Activated CD8-positive, alpha-beta T cell treated with anti-CD3 and anti-CD28 coated beads for 36 hours (primary cell): ENCODE data around the gene MAPKAP1. TPM values are rescaled to one million over a fixed set of nuclear protein-coding genes. Genes with fewer than 3 reads are reported as not detected.

ENCODE experiments used
- ATAC-seq: fragments of 200-7000 bp; cut with Tn5 transposase; one replicate; pipeline ENCODE4 v1.10.0; 2021; ENCODE audit warnings: mild to moderate bottlenecking, moderate library complexity
- CTCF ChIA-PET: fragments of 350-600 bp; sonication (Branson Sonifier 250); formaldehyde crosslinking; loops from one replicate; lab custom pipeline; 2021; ENCODE audit warnings: antibody characterized with exemption; lab: Charles Lee
- POLR2A ChIA-PET: fragments of 350-600 bp; sonication (Branson Sonifier 250); formaldehyde crosslinking; loops from one replicate; lab custom pipeline; 2021; ENCODE audit warnings: antibody characterized with exemption; lab: Charles Lee
- DNase-seq: peaks from one replicate; pipeline ENCODE4 v3.0.0-alpha.2; 2020
- H3K27ac Mint-ChIP-seq: one replicate; pipeline ENCODE4 v1.8.0; 2021; ENCODE audit warnings: mild to moderate bottlenecking, mixed read lengths
- H3K27me3 Mint-ChIP-seq: one replicate; pipeline ENCODE4 v1.8.0; 2021; ENCODE audit warnings: mixed read lengths
- H3K36me3 Mint-ChIP-seq: one replicate; pipeline ENCODE4 v1.8.0; 2021; ENCODE audit warnings: low read depth, mixed read lengths
- H3K4me1 Mint-ChIP-seq: one replicate; pipeline ENCODE4 v1.8.0; 2021; ENCODE audit warnings: low read depth, mixed read lengths
- H3K4me3 Mint-ChIP-seq: one replicate; pipeline ENCODE4 v1.8.0; 2021; ENCODE audit warnings: mild to moderate bottlenecking, moderate library complexity, mixed read lengths
- H3K9me3 Mint-ChIP-seq: one replicate; pipeline ENCODE4 v1.8.0; 2021; ENCODE audit warnings: mixed read lengths
- CTCF ChIP-seq: fragments of 200-600 bp; IDR thresholded peaks from one replicate; pipeline ENCODE4 v1.8.0; 2022; ENCODE audit warnings: antibody characterized with exemption, mild to moderate bottlenecking
- intact Hi-C: fragments of 100-400 bp; cut with micrococcal nuclease; formaldehyde crosslinking; loops from one replicate; pipeline ENCODE4 v1.10.0; 2022
- total RNA-seq, 2 experiments: library from RNA; stranded (reverse); gene quantifications; one replicate each; pipeline ENCODE4 v1.2.3, GENCODE V29; 2021

The MAPKAP1 gene
- total RNA-seq, 2 experiments from 2014 or later = 58.8 to 62.4 TPM

- ChIA-PET CTCF (interaction anchor here (0.7 to 3.4 kb wide), 5 partner anchors 9 to 741 kb away, joined by 3 to 15 read pairs (median 4); no protein-coding TSS in a partner anchor), POLR2A (interaction anchor here (1.2 to 2.1 kb wide), 2 partner anchors 44 to 229 kb away, joined by 3 to 5 read pairs; partner anchors contain the start of gene MAPKAP1)
- Mint-ChIP-seq H3K4me3 (no peak overlapping the region), H3K27ac (no peak overlapping the region), H3K27me3 (no peaks in the 10 kb centered on the region), H3K36me3 (peaks cover 13% of the 10 kb centered on the region), H3K4me1 (peaks cover 29% of the 10 kb centered on the region), H3K9me3 (no peaks in the 10 kb centered on the region)
- no peak for TF ChIP-seq CTCF
- ATAC-seq (no peak), DNase-seq (no peak)
- intact Hi-C loops = no loop called here
Observed at GRCh38 chr9:125750627-125751011, 43.6 kb upstream of the MAPKAP1 start.

GRCh38 chr9:125749951-125750626, 43.1 kb upstream of the MAPKAP1 start:
- no peak overlapping the region for H3K4me3 Mint-ChIP-seq
- no peaks in the 10 kb centered on the region for H3K9me3 Mint-ChIP-seq
- ChIA-PET POLR2A (interaction anchor here (1.2 to 2.1 kb wide), 2 partner anchors 43 to 229 kb away, joined by 3 to 5 read pairs; partner anchors contain the start of gene MAPKAP1), CTCF (interaction anchor here (1.1 to 3.4 kb wide), 3 partner anchors 11 to 741 kb away, joined by 3 to 15 read pairs (median 4); no protein-coding TSS in a partner anchor)
- no peak overlapping the region for H3K27ac Mint-ChIP-seq
- DNase-seq (no peak), ATAC-seq (no peak)
- peaks cover 33% of the 10 kb centered on the region for H3K4me1 Mint-ChIP-seq
- intact Hi-C loops = loop anchor here (5.0 kb wide), 1 partner anchor 103 kb away; no protein-coding TSS in a partner anchor
- H3K27me3 Mint-ChIP-seq = no peaks in the 10 kb centered on the region
- TF ChIP-seq CTCF = no peak
- H3K36me3 Mint-ChIP-seq = peaks cover 13% of the 10 kb centered on the region

GRCh38 chr9:125749287-125749935, 42.4 kb upstream of the MAPKAP1 start:
- ChIA-PET CTCF (interaction anchor here (1.1 to 3.4 kb wide), 3 partner anchors 12 to 742 kb away, joined by 3 to 15 read pairs (median 4); no protein-coding TSS in a partner anchor), POLR2A (interaction anchor here (2.1 kb wide), 1 partner anchor 43 kb away, joined by 5 read pairs; the partner anchor contains the start of gene MAPKAP1)
- peaks cover 13% of the 10 kb centered on the region for H3K36me3 Mint-ChIP-seq
- H3K4me3 Mint-ChIP-seq = peak overlapping the region; percentile 83
- H3K27ac Mint-ChIP-seq = no peak overlapping the region
- no peak for DNase-seq
- TF ChIP-seq CTCF = no peak
- no peaks in the 10 kb centered on the region for H3K9me3 Mint-ChIP-seq
- intact Hi-C loops = loop anchor here (5.0 kb wide), 1 partner anchor 102 kb away; no protein-coding TSS in a partner anchor
- H3K27me3 Mint-ChIP-seq = peaks cover 3% of the 10 kb centered on the region
- ATAC-seq = no peak
- H3K4me1 Mint-ChIP-seq = peaks cover 33% of the 10 kb centered on the region

- POLR2A ChIA-PET = interaction anchor here (2.1 kb wide), 1 partner anchor 42 kb away, joined by 5 read pairs; the partner anchor contains the start of gene MAPKAP1
Observed at GRCh38 chr9:125748446-125749099, 41.6 kb upstream of the MAPKAP1 start.

More at GRCh38 chr9:125748446-125749099, 41.6 kb upstream of the MAPKAP1 start:
- H3K36me3 Mint-ChIP-seq = peaks cover 13% of the 10 kb centered on the region
- DNase-seq (peak; percentile 22), ATAC-seq (no peak)
- H3K9me3 Mint-ChIP-seq = no peaks in the 10 kb centered on the region
- peak overlapping the region; percentile 83 for H3K4me3 Mint-ChIP-seq
- peak overlapping the region; percentile 69 for H3K27ac Mint-ChIP-seq
- no peak for TF ChIP-seq CTCF
- CTCF ChIA-PET = interaction anchor here (3.4 kb wide), 1 partner anchor 190 kb away, joined by 15 read pairs; no protein-coding TSS in a partner anchor
- intact Hi-C loops = loop anchor here (5.0 kb wide), 1 partner anchor 101 kb away; no protein-coding TSS in a partner anchor
- peaks cover 3% of the 10 kb centered on the region for H3K27me3 Mint-ChIP-seq
- peaks cover 29% of the 10 kb centered on the region for H3K4me1 Mint-ChIP-seq
